Liver (tissue), 9 donors: ENCODE results near the gene NAT10. TPM values are rescaled to one million over a fixed set of nuclear protein-coding genes. Genes with fewer than 3 reads are reported as not detected.

Experiments used
- DNase-seq: peaks from one replicate; pipeline ENCODE4 v3.0.0-alpha.2; 2017; ENCODE audit warnings: low spot score
- H3K27ac ChIP-seq, 2 donors: one replicate each; pipeline ENCODE4 v1.7.0; 2013; ENCODE audit warnings: inconsistent platforms in 2 of 2, low read length in 2 of 2, control low read depth in 1 of 2, low read depth in 1 of 2, mild to moderate bottlenecking in 1 of 2
- H3K27me3 ChIP-seq, 4 donors: one replicate each; pipeline versions ENCODE4 v1.6.1 to v1.7.0; 2013; ENCODE audit warnings: low read length in 3 of 4, inconsistent platforms in 1 of 4, mild to moderate bottlenecking in 1 of 4, moderate library complexity in 1 of 4; ENCODE audit not compliant: control insufficient read depth in 4 of 4, insufficient read depth in 4 of 4
- H3K36me3 ChIP-seq, 4 donors: one replicate each; pipeline versions ENCODE4 v1.6.1 to v1.7.0; 2013; ENCODE audit warnings: low read length in 3 of 4, mild to moderate bottlenecking in 3 of 4, low read depth in 1 of 4, moderate library complexity in 1 of 4; ENCODE audit not compliant: control insufficient read depth in 4 of 4, insufficient read depth in 3 of 4
- H3K4me1 ChIP-seq, 4 donors: one replicate each; pipeline versions ENCODE4 v1.6.1 to v1.7.0; 2013; ENCODE audit warnings: low read length in 3 of 4, mild to moderate bottlenecking in 3 of 4, moderate library complexity in 1 of 4; ENCODE audit not compliant: control insufficient read depth in 4 of 4, insufficient read depth in 4 of 4
- H3K4me3 ChIP-seq, 3 donors: one replicate each; pipeline versions ENCODE4 v1.6.1 to v1.7.0; 2013; ENCODE audit warnings: low read length in 3 of 3, control low read depth in 1 of 3, low read depth in 1 of 3, mild to moderate bottlenecking in 1 of 3
- H3K9ac ChIP-seq, 2 donors: one replicate each; pipeline ENCODE4 v1.7.0; 2013; ENCODE audit warnings: low read length in 2 of 2, mild to moderate bottlenecking in 2 of 2, moderate library complexity in 2 of 2, control low read depth in 1 of 2, low read depth in 1 of 2
- H3K9me3 ChIP-seq, 4 donors: one replicate each; pipeline versions ENCODE4 v1.6.1 to v1.7.0; 2013; ENCODE audit warnings: low read length in 3 of 4; ENCODE audit not compliant: control insufficient read depth in 4 of 4
- ATF3 ChIP-seq: IDR thresholded peaks from 2 replicates; pipeline ENCODE4 v1.6.1; 2016; ENCODE audit warnings: antibody characterized with exemption
- CTCF ChIP-seq: fragments of 150-350 bp; IDR thresholded peaks from 2 replicates; pipeline ENCODE4 v1.5.1; 2017; ENCODE audit warnings: improper control_type of control experiment, low read depth, low read length; ENCODE audit not compliant: missing input control
- EGR1 ChIP-seq, 2 donors: IDR thresholded peaks; 2 replicates each; pipeline ENCODE4 v1.6.1; 2016 to 2018; ENCODE audit warnings: antibody characterized with exemption in 2 of 2, low read depth in 2 of 2
- FOXA1 ChIP-seq: IDR thresholded peaks from 2 replicates; pipeline ENCODE4 v1.6.1; 2016; ENCODE audit warnings: antibody characterized with exemption
- FOXA2 ChIP-seq: IDR thresholded peaks from 2 replicates; pipeline ENCODE4 v1.6.1; 2016; ENCODE audit warnings: antibody characterized with exemption
- GABPA ChIP-seq, 2 donors: IDR thresholded peaks in 1 of 2; conservative IDR thresholded peaks in 1 of 2; 2 replicates each; pipeline ENCODE4 v1.6.1; 2016; ENCODE audit warnings: antibody characterized with exemption in 2 of 2, mild to moderate bottlenecking in 1 of 2, moderate library complexity in 1 of 2
- HNF4A ChIP-seq, 2 donors: conservative IDR thresholded peaks; 2 replicates each; pipeline ENCODE4 v1.6.1; 2016; ENCODE audit warnings: antibody characterized with exemption in 2 of 2, mild to moderate bottlenecking in 2 of 2
- HNF4G ChIP-seq: IDR thresholded peaks from 2 replicates; pipeline ENCODE4 v1.6.1; 2016; ENCODE audit warnings: antibody characterized with exemption
- JUND ChIP-seq, 2 donors: IDR thresholded peaks; 2 replicates each; pipeline ENCODE4 v1.6.1; 2016; ENCODE audit warnings: antibody characterized with exemption in 2 of 2
- MAX ChIP-seq: IDR thresholded peaks from 2 replicates; pipeline ENCODE4 v1.6.1; 2016; ENCODE audit warnings: antibody characterized with exemption
- RAD21 ChIP-seq, 2 donors: IDR thresholded peaks; 2 replicates each; pipeline ENCODE4 v1.6.1; 2016; ENCODE audit warnings: antibody characterized with exemption in 2 of 2, mild to moderate bottlenecking in 2 of 2
- REST ChIP-seq: IDR thresholded peaks from 2 replicates; pipeline ENCODE4 v1.6.1; 2016; ENCODE audit warnings: antibody characterized with exemption, mild to moderate bottlenecking
- RXRA ChIP-seq, 2 donors: IDR thresholded peaks; 2 replicates each; pipeline ENCODE4 v1.6.1; 2017 to 2018; ENCODE audit warnings: antibody characterized with exemption in 2 of 2, mild to moderate bottlenecking in 1 of 2
- ZBTB33 ChIP-seq: IDR thresholded peaks from 2 replicates; pipeline ENCODE4 v1.6.1; 2016; ENCODE audit warnings: antibody characterized with exemption
- WGBS: extraction: QIAGEN DNeasy Blood & Tissue Kit; methylation state at CpG from one replicate; pipeline ENCODE4 v1.1.7; 2013; 5-methylcytosine and 5-hydroxymethylcytosine counted together
- polyA plus RNA-seq, 2 donors: library from polyadenylated mRNA; stranded (reverse) in 1 of 2; unstranded in 1 of 2; fragments of 200-250 nt in 1 of 2; fragments of >200 nt in 1 of 2; fragmentation: Nextera tagmentation in 1 of 2; extraction: Ambion mirVana in 1 of 2; gene quantifications; one replicate each; pipeline versions ENCODE4 v1.2.1 to v1.2.3, GENCODE V29; 2013 to 2015
- total RNA-seq, 2 donors: library from RNA; depleted of rRNA; stranded (reverse); fragments of >200 nt; gene quantifications; one replicate each; pipeline ENCODE4 v1.2.3, GENCODE V29; 2014
- donor health status: healthy.
- donor health status: healthy.
- donor health status: healthy.
- donor health status: healthy.
- donor health status: healthy.

Gene NAT10
- total and polyA plus RNA-seq, 4 donors = 9.1 to 14.0 (median 13.5) TPM

- Histone ChIP-seq H3K27ac (no peak overlapping the region), H3K4me1 (no peaks in the 10 kb centered on the region), H3K27me3 (no peaks in the 10 kb centered on the region), H3K9me3 (no peaks in the 10 kb centered on the region), H3K9ac (no peak overlapping the region), H3K36me3 (peaks cover 12 to 67% (median 60%) of the 10 kb centered on the region in 4 donors), H3K4me3 (no peak overlapping the region)
- TF ChIP-seq CTCF (no peak), JUND (IDR thresholded peaks at IDR 0.05) (no peak), MAX (no peak), ZBTB33 (no peak), RXRA (IDR thresholded peaks at IDR 0.05) (no peak), RAD21 (IDR thresholded peaks at IDR 0.05) (no peak), FOXA1 (no peak), FOXA2 (no peak), REST (no peak), EGR1 (IDR thresholded peaks at IDR 0.05; ENCODE audit: low read depth in 2 of 2) (no peak), ATF3 (no peak), HNF4G (no peak), GABPA (IDR thresholded peaks at IDR 0.05 in 1 of 2, conservative IDR thresholded peaks at IDR 0.05 in 1 of 2) (no peak), HNF4A (conservative IDR thresholded peaks at IDR 0.05) (no peak)
- WGBS = 93% methylated on average over 12 of the region's 12 CpGs
- no peak for DNase-seq
Measured at GRCh38 chr11:34126959-34127848, 21.8 kb downstream of the NAT10 start.
